ENCODE measurements around the gene ARID1B.

GRCh38 chr6:157253017-157253416 lies 475.8 kb downstream of the ARID1B start:
- TF ChIP-seq, protein P1, sequence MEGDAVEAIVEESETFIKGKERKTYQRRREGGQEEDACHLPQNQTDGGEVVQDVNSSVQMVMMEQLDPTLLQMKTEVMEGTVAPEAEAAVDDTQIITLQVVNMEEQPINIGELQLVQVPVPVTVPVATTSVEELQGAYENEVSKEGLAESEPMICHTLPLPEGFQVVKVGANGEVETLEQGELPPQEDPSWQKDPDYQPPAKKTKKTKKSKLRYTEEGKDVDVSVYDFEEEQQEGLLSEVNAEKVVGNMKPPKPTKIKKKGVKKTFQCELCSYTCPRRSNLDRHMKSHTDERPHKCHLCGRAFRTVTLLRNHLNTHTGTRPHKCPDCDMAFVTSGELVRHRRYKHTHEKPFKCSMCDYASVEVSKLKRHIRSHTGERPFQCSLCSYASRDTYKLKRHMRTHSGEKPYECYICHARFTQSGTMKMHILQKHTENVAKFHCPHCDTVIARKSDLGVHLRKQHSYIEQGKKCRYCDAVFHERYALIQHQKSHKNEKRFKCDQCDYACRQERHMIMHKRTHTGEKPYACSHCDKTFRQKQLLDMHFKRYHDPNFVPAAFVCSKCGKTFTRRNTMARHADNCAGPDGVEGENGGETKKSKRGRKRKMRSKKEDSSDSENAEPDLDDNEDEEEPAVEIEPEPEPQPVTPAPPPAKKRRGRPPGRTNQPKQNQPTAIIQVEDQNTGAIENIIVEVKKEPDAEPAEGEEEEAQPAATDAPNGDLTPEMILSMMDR (conservative IDR thresholded peaks at IDR 0.05), result no peak
- no peak for TF ChIP-seq EZH2 (IDR thresholded peaks at IDR 0.05; ENCODE audit: low read depth)

Measured in PC-9 (cell line).